Measurements from ENCODE around the gene GOLT1A. TPM values are rescaled to one million over a fixed set of nuclear protein-coding genes. Genes with fewer than 3 reads are reported as not detected.

GOLT1A gene
- total RNA-seq (2014; rRNA removed; shearing (Covaris generic); ENCODE audit: low replicate concordance) = 8.5 TPM in 1 of 2 replicates, not detected in the other

- in situ Hi-C loops (cut with HindIII; ENCODE audit: low pct_unique_long_range_greater_than_20kb, low sequenced_read_pairs) = no loop called here
- peak; percentile 97 for DNase-seq (ENCODE audit: low read depth)
These were observed at the start of gene GOLT1A for GRCh38 chr1:204213668-204214662. Gene GOLT1A, minus strand, starts transcription at chr1:204213988. Its CDS starts 82 bp downstream, at chr1:204213906.

GRCh38 chr1:204263254-204263910, 49.6 kb upstream of the GOLT1A start:
- DNase-seq (ENCODE audit: low read depth) = no peak
- in situ Hi-C loops (cut with HindIII; ENCODE audit: low pct_unique_long_range_greater_than_20kb, low sequenced_read_pairs) = no loop called here

- DNase-seq (ENCODE audit: low read depth) = no peak
- in situ Hi-C loops (cut with HindIII; ENCODE audit: low pct_unique_long_range_greater_than_20kb, low sequenced_read_pairs) = no loop called here
These were observed 48.9 kb upstream of the GOLT1A start for GRCh38 chr1:204262506-204263253.

GRCh38 chr1:204261746-204262505, 48.1 kb upstream of the GOLT1A start:
- no peak for DNase-seq (ENCODE audit: low read depth)
- in situ Hi-C loops (cut with HindIII; ENCODE audit: low pct_unique_long_range_greater_than_20kb, low sequenced_read_pairs) = no loop called here

GRCh38 chr1:204261266-204261665, 47.5 kb upstream of the GOLT1A start:
- no peak for DNase-seq (ENCODE audit: low read depth)
- in situ Hi-C loops (cut with HindIII; ENCODE audit: low pct_unique_long_range_greater_than_20kb, low sequenced_read_pairs) = no loop called here

- DNase-seq (ENCODE audit: low read depth) = no peak
- in situ Hi-C loops (cut with HindIII; ENCODE audit: low pct_unique_long_range_greater_than_20kb, low sequenced_read_pairs) = no loop called here
These were observed 46.9 kb upstream of the GOLT1A start for GRCh38 chr1:204260601-204261197.

- in situ Hi-C loops (cut with HindIII; ENCODE audit: low pct_unique_long_range_greater_than_20kb, low sequenced_read_pairs) = no loop called here
- DNase-seq (ENCODE audit: low read depth) = no peak
These were observed 46.0 kb upstream of the GOLT1A start for GRCh38 chr1:204259782-204260181.

GRCh38 chr1:204259196-204259595, 45.4 kb upstream of the GOLT1A start:
- DNase-seq (ENCODE audit: low read depth) = no peak
- in situ Hi-C loops (cut with HindIII; ENCODE audit: low pct_unique_long_range_greater_than_20kb, low sequenced_read_pairs) = no loop called here

- DNase-seq (ENCODE audit: low read depth) = peak; percentile 42
- in situ Hi-C loops (cut with HindIII; ENCODE audit: low pct_unique_long_range_greater_than_20kb, low sequenced_read_pairs) = no loop called here
These were observed 44.7 kb upstream of the GOLT1A start for GRCh38 chr1:204258213-204259115.

GRCh38 chr1:204257446-204257845, 43.7 kb upstream of the GOLT1A start:
- in situ Hi-C loops (cut with HindIII; ENCODE audit: low pct_unique_long_range_greater_than_20kb, low sequenced_read_pairs) = no loop called here

GRCh38 chr1:204256531-204256930, 42.7 kb upstream of the GOLT1A start:
- no peak for DNase-seq (ENCODE audit: low read depth)
- in situ Hi-C loops (cut with HindIII; ENCODE audit: low pct_unique_long_range_greater_than_20kb, low sequenced_read_pairs) = no loop called here

More at GRCh38 chr1:204257446-204257845, 43.7 kb upstream of the GOLT1A start:
- no peak for DNase-seq (ENCODE audit: low read depth)

- no peak for DNase-seq (ENCODE audit: low read depth)
- in situ Hi-C loops (cut with HindIII; ENCODE audit: low pct_unique_long_range_greater_than_20kb, low sequenced_read_pairs) = no loop called here
These were observed 42.2 kb upstream of the GOLT1A start for GRCh38 chr1:204255966-204256365.

GRCh38 chr1:204255225-204255624, 41.4 kb upstream of the GOLT1A start:
- DNase-seq (ENCODE audit: low read depth) = no peak
- in situ Hi-C loops (cut with HindIII; ENCODE audit: low pct_unique_long_range_greater_than_20kb, low sequenced_read_pairs) = no loop called here

GRCh38 chr1:204254031-204254661, 40.4 kb upstream of the GOLT1A start:
- in situ Hi-C loops (cut with HindIII; ENCODE audit: low pct_unique_long_range_greater_than_20kb, low sequenced_read_pairs) = no loop called here
- peak; percentile 14 for DNase-seq (ENCODE audit: low read depth)

GRCh38 chr1:204251926-204252689, 38.3 kb upstream of the GOLT1A start:
- DNase-seq (ENCODE audit: low read depth) = no peak
- in situ Hi-C loops (cut with HindIII; ENCODE audit: low pct_unique_long_range_greater_than_20kb, low sequenced_read_pairs) = no loop called here

Data from Caki2 (cell line).